Measurements from ENCODE around the gene CNTN4.

The CNTN4 gene

DNA sequence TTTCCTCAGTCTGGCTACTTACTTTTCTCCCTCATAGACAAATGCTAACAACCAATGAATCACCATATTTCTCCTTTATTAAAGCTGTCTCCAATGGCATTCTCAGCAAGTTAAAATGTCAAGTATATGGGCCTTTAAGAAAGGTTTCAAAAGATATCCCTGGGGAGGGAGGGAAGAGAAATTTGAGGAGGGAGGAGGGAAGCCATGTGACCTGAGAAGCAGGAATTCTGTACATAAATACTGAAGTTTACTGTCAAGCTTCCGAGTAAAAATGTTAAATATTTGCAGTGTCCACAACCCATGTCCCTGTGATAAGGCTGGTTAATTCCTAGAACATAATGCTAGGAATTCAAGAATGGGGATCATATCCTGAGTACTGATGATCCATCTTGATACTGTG is 175.9 kb downstream of the CNTN4 start:
- no peak for DNase-seq

DNA sequence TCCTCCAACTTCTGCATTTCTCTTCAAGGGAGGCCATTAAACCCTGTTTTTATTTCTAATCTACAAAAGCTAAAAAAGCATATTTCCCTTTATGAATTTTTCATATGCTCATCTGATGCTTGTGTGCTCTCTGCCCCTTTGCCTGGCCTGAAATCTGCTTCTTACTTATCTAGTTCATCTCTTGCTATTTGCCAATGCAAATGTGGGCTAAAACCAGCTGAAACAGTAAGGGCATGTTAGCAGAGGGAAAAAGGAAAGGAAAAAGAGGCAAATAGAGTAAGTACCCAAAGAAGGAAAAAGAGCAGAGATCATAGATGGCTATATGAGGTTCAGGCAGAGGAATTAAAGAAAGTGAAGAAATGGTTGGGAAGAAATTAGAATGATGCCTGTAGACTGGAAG is 185.2 kb downstream of the CNTN4 start:
- no peak for DNase-seq

DNA sequence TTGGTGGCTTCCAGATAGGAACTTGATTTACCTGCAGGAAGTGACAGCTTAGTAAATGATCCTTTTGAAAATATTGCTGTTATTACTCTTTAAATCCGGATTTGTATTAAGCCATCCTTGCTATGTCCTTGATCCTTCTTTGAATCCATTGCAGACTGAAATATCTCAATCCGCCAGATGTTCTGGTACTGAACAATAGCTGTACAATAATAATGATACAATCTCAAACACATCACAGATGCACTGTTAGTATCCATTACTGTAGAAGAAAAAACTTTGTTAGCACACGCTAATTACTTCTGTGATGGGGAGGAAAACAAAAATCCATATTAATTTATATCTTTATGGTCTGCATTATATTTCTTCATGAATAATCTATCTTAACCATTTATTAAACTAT is 202.3 kb downstream of the CNTN4 start:
- no peak for DNase-seq

DNA sequence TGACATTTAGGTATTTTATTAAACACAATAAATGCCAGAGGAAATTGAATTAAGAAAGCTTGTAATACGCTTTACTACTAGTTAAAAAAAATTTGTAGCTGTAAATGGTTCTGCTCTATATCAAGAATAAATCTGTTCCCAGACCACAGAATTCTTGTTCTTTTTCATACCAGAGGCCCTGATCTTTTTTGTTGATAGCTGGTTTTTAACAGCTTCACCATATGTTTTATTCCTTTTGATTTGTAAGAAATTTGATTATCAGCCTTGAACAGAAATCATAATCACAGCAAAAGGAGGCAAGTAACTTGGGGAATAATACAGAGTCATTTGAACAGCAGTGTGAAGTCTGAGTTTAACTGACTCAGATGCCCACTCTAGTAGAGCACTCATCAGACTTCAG is 202.7 kb downstream of the CNTN4 start:
- DNase-seq, result no peak

DNA sequence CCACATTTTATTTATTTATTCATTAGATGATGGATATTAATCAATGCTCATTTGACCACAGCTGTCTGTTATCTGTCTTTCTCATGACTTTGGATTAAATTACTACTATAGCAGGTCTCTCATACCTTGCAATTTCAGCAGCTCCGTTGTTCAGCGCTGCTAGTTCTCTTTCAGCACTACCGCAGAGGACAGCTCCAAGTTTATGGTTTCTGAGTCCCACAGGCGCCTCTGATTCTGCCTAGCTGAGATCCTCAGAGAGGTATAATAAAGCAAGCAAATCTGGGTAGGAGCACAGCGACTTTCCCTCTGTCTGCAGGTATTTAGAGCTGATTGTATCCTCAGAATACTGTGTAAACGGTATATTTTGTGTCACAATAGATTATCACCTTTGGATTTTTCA is 204.9 kb downstream of the CNTN4 start:
- no peak for DNase-seq

DNA sequence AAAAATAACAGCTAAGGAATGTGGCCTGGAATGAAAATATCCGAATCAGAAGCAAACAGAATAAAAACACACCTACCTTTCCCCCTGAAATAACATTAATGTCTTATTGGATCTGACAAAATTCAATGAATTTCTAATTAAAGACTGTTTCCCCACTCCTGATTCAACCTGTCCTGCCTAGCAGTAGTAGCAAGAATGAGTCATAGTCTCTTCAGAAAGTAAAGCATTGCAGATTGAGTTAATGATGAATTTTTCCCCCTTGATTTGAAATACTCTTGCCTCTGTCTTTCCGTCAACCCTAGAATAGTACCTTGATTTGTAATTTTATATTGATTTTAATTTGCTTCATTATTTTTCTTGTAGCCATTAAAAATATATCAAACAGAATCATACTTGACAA is 212.4 kb downstream of the CNTN4 start:
- no peak for DNase-seq

DNA sequence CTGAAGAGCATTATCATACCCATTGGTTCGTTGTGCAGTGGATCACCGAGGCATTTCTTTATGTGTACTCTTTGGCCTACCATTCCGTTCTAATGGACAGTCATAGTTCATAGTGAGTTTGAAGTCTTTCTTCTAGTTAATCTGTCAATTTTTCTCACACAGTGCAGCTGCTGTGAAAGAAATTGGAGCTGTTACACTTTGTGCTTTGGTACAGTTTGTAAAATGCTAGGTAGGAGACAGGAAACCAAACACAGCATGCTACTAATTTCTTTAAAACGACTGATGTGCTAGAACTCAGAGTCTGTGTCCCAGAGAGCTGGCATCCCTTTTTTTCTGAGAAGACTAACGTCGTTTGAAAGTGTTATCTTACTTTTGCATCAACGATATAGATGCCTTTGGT is 218.9 kb downstream of the CNTN4 start:
- no peak for DNase-seq

DNA sequence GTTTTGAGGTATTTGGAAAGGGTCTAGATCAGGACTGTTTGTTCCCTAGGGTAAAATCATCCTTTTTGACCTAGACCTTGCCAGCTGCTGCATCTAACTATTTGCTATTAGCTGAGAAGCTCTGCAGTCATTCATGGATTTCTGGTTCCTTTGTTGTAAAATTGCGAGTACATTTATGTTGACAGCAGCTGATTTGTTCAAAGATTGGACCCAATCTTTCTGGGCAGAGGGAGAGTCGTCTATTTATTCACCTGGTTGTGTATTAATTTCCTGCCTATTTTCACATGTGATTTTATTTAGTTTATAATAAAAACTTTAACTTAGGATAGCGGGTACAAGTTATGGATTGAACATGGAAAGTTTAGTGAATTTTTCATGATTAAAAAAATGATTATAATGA is 236.3 kb downstream of the CNTN4 start:
- DNase-seq, result no peak

DNA sequence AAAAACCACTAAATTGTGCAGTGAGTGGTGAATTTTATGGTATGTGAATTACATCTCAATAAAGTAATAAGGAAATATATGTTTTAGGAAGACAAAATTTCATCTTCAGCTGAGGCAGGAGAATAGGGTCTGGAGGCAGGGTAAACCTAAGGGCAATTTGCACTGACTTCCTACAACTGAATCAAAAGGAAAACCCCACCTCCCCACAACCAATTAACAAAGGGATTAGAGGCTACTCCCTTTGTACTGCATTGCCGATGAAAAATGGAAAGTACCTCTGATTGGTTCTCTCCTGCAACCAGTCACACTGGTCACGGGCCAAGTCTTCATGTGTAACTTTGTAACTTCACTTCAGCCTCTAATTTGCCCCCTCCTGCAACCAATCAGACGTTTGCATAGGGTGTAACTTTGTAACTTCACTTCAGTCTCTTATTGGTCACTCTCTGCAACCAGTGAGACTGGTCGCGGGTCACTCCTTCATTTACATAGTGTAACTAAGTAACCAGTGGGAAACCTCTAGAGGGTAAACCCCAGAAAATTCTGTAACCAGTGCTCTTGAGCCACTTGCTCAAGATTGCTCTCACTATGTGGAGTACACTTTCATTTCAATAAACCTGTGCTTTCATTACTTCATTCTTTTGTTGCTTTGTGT is 244.5 kb downstream of the CNTN4 start:
- DNase-seq, result no peak

DNA sequence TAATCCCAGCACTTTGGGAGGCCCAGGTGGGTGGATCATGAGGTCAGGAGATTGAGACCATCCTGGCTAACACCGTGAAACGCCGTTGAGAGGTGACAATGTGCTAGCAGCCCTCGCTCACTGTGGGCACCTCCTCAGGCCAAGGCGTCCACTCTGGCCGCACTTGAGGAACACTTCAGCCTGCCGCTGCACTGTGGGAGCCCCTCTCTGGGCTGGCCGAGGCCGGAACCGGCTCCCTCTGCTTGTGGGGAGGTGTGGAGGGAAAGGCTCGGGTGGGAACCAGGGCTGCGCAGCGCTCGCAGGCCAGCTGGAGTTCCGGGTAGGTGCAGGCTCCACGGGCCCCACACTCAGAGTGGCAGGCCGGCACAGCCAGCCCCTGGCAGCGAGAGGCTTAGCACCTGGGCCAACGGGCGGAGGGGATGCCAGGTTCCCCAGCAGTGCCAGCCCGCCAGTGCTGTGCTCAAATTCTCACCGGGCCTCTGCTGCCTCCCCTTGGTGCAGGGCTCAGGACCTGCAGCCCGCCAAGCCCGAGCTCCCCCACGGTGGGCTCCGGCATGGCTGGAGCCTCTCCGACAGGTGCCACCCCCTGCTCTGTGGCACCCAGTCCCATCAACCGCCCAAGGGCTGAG is 253.6 kb downstream of the CNTN4 start:
- DNase-seq, result no peak

DNA sequence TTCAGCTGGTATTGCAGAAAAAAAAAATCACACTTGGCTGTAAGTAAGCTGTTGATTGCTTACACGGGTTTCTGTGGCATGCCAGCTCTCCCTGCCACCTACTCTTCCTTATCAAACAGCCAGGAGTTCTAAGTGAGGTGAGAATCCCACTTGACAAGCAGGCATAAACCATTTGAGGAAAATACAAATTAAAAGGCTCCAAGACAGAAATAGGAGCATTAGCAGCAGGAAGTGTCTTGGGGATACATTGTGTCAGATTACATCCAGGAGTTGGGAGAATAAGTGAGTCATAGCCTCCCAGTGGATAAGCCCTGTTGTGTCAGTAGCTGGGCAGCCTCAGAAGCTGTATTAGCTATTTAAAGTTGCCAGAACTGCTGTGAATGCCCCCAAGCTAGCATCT is 256.0 kb downstream of the CNTN4 start:
- no peak for DNase-seq

DNA sequence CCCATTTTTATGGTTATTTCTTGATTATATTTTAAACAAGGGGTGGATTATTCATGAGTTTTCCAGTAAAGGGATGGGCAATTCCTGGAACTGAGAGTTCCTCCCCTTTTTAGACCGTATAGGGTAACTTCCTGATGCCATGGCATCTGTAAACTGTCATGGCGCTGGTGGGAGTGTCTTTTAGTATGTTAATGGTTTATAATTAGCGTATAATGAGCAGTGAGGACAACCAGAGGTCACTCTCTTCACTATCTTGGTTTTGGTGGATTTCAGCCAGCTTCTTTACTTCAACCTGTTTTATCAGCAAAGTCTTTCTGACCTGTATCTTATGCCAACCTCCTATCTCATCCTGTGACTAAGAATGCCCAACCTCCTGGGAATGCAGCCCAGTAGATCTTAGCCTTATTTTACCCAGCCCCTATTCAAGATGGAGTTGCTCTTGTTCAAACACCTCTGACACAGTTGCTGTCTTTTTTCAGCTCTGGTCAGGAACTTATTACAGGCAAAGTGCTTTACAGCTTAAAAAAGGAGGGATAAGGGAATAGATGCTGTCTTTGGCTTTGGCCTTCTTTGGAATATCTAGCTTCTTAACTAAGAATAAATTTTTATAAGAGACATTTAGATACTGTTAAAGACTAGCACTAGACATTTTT is 257.8 kb downstream of the CNTN4 start:
- DNase-seq, result no peak

DNA sequence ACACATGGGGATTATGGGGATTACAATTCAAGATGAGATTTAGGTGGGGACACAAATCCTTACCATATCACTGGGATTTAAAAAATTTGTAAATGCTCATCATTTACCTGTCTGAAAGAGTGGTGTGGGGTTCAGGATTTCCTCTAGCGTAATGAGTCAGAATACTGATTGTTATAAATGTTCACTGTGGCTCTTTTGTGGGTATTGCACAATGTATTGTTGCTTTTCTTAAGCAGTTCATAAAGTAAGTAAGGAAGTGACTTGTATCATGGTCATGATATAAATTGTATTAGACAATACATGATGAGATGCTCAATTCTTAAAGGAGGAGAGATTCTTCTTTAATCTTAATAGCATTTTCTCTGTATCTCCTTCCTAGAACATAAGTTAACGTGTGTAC is 262.1 kb downstream of the CNTN4 start:
- DNase-seq, result no peak

DNA sequence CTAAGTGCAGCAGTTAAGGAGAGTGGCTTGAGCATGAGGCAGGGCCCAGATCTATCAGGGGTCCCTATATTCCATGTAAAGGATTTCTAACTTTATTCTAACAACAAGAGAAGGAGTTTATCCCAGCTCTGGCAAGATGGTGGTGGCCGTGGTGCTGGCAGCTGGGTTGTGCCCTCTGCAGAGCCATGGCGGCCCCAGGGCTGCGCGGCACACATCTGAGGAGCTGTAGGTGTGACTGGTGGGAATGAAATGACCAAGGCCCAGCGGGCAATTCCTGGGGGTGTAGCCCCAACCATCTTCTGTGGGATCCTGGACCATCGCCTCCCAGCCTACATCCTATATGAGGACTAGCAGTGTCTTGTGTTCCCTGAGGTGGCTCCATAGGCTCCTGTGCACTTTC is 263.5 kb downstream of the CNTN4 start:
- DNase-seq, result no peak

DNA sequence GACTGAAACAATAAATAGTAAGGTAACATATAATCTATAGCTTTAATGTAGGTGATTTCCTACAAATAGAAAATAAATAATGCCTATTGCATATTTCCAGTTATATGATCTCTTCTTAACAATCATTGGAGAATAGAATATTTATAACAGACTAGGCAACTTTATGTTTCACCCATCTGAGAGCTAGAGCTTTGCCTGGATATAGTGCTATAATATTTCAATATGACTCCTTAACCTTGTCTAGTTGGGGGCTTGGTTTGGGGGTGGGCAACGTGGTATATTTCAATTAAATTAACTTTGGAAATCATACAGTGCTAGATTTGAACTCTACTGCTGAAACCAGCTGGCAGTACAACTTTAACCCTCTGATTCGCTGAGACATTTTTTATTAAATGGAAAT is 265.2 kb downstream of the CNTN4 start:
- DNase-seq, result no peak

DNA sequence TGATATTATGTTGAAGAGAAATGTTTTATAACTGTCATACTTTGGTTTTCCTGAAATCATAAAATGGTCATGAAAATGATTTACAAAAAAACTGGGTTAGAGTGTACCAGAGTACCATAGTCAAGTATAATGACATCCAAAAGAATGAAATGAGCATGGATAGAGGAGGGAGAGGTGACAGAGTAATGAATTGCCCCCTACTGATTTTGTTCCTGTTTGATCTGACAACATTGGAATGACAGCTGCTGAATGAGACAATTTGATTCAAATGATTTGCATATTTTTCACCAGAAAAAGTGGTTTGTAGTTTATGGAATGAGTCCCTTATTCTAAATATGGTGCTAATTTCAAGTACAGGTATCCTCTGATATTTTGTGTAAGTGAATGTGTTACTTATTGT is 271.7 kb downstream of the CNTN4 start:
- DNase-seq, result no peak

DNA sequence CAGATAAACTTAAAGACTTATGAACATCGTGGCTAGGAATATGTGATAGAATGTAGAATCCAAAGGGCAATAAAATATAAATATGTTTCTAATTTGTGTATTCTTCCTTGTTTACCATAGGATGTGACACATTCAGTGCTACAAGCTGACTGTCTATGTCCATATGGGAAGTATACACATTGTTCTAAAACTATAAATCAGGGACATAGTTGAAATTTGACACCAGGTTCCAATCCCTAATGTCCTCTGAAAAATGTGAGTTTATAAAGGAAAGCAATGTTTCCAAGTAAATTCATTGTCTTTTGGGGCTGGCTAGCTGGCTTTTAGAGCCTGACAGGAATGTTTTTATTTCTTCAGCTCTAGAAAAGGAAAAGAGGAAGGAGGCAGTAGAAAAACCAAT is 273.6 kb downstream of the CNTN4 start:
- DNase-seq, result no peak

DNA sequence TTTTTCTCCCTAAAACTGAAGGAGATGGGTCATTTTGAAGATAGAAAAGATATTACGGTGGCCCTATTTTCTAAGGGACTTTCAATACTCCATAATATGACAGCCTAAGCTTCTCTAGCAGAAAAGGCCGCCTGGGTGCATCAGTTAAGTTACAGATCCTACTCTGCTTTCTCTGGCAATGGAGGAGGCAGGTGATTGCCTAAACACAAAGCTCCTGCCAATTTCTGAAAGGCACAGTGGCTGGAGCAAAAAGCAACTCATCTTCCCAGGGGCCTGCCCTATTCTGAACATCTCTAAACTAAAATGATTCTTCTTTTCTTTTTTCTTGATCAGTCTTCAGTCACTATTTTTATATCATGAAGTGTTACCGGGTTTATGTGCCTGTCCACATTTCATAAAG is 276.7 kb downstream of the CNTN4 start:
- no peak for DNase-seq

DNA sequence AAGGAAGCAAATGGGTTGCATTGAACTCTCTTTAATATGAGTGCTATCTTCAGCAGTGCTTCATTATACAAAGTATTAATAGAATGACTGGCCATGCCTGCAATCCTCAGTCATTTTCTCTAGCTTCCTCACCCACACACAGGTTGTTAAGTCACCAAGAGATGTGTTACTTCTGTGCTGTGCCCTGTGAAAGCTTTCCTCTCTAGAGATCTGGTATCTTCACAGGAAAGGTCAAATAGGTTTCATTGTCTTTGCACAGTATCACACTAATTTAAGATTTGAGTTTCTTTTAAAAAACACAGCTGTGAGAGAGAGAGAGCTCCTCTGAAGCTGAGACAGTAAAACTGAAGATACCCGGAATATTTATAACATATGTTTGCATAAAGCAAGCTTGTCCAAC is 278.6 kb downstream of the CNTN4 start:
- no peak for DNase-seq

DNA sequence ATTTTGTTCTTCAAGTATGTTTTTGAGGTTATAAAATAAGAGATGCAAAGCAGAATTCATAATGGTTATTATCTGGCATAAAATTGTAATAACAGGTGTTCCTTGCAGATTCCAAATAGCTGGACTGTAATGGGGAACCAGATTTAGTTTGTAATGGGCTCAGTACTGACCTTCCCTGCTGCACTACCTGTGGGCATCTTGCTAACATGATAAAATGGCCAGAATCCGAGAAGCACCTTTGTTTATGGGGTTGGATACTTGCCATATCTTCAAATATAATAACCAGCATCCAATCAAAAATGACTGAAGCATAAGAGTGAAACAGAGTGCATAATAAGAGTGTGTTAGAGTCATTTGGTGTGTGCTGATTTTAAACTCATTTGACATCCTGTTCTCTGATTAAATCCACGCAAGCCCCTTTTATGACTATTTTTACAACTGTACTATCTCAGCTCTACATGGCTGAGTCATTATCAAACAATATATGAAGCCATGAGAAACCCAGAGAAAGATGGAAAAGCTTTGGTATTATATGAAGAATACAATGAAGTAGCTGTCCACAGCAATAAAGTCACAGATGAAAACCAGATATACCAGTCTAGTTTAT is 292.4 kb downstream of the CNTN4 start:
- no peak for DNase-seq

DNA sequence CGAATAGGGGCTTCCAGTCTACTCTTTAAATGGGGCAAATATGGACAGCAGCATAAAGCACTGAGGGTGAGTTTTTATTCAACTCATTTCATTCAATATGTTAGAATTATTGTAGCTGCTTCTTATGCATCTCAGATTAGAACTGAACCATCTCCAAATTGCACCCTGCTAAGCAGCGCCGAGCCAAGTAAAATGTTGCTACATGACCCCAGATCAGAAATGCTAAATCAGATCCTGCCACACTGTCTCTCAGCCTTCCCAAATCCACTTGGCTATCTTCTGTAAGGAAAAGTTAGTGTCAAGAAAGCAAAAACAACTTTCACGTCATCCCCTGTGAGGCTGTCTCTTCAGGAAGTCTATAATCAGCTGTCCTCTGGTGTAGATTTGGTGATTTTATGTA is 293.2 kb downstream of the CNTN4 start:
- DNase-seq, result no peak

DNA sequence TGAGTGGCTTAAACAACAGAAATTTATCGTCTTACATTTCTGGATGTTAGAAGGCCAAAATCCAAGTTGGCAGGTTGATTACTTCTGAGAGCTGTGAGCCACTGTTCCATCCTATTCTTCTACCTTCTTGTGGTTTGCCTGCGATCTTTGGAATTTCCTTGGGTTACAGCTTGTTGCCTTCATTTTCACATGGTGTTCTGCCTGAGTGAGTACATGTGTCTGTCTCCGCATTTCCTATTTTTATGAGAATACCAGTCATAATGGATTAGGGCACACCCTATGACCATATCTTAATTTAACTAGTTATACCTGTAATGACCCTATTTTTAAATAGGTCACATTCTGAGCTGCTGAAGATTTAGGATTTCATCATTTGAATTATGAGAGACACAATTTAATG is 294.3 kb downstream of the CNTN4 start:
- DNase-seq, result no peak

DNA sequence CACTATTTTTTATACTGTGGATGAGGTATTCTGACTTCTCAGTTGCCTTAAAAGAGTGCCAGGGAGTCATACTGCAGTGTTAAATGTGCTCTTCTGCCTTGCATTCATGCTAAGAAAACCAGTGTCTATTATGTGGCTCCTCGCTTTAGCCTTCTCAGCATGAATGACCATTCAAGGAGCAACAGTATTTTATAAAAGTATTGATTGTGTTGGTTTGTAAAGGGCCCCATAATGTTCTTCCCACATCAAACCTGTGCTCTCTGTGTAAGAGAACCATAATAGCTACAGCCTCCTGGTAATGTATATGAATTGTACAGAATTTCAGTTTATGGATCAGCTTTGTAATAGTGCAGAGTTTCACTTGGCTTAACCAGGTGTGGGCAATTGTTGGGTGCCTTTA is 316.4 kb downstream of the CNTN4 start:
- DNase-seq, result no peak

DNA sequence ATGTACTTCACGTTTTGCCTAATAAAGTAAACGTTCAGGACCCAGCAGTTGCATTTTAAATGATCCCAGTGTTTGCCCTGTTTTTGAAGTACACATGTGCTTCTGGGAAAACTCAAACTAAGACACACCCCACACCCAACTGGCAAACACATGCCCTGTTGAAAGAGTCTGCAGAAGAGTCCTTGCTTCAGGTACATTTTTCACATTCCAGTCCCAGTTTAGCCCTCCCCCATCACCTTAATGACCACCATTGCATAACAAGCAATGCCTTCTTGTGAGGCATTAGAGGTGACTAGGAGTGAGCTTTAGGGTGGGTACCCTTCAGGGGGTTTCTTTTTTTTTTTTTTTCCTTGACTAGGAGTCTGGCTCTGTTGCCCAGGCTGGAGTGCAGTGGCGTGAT is 322.3 kb downstream of the CNTN4 start:
- DNase-seq, result no peak
